Stimulated activated CD8-positive, alpha-beta memory T cell treated with anti-CD3 and anti-CD28 coated beads, Interleukin-7, amount 100 ng/mL, for 48 hours (primary cell): ENCODE measurements around the gene AP2M1.

ENCODE experiments used
- DNase-seq, 2 donors: peaks; one replicate each; pipeline ENCODE4 v3.0.0-alpha.2; 2020; ENCODE audit warnings: low read depth in 1 of 2; ENCODE audit errors: extremely low read depth in 1 of 2

The AP2M1 gene

GRCh38 chr3:184178521-184179138 lies 4.0 kb downstream of the AP2M1 start:
- no peak for DNase-seq

GRCh38 chr3:184180165-184180564 lies 5.5 kb downstream of the AP2M1 start:
- no peak for DNase-seq

GRCh38 chr3:184181596-184181995 lies 6.9 kb downstream of the AP2M1 start:
- no peak for DNase-seq

GRCh38 chr3:184183679-184184078 lies 9.0 kb downstream of the AP2M1 start:
- no peak for DNase-seq

GRCh38 chr3:184184546-184185230 lies 10.0 kb downstream of the AP2M1 start:
- no peak for DNase-seq

GRCh38 chr3:184185461-184186183 lies 11.0 kb downstream of the AP2M1 start:
- DNase-seq: peak; percentile 99 to 100

GRCh38 chr3:184186184-184186901 lies 11.7 kb downstream of the AP2M1 start, which contains the start of gene ABCF3:
ABCF3 (plus strand) TSS chr3:184186199; CDS start chr3:184186208, 9 bp downstream.
- no peak for DNase-seq

- DNase-seq: no peak
These were observed 12.2 kb downstream of the AP2M1 start for GRCh38 chr3:184186902-184187207.

- no peak for DNase-seq
These were observed 13.4 kb downstream of the AP2M1 start for GRCh38 chr3:184188080-184188479.

- no peak for DNase-seq
These were observed 14.8 kb downstream of the AP2M1 start for GRCh38 chr3:184189421-184189820.

GRCh38 chr3:184192889-184193288 lies 18.2 kb downstream of the AP2M1 start:
- no peak for DNase-seq

GRCh38 chr3:184193991-184194539 lies 19.4 kb downstream of the AP2M1 start:
- DNase-seq: no peak

- no peak for DNase-seq
These were observed 21.9 kb downstream of the AP2M1 start for GRCh38 chr3:184196536-184196935.

GRCh38 chr3:184198509-184198908 lies 23.9 kb downstream of the AP2M1 start:
- no peak for DNase-seq

- no peak for DNase-seq
These were observed 26.2 kb downstream of the AP2M1 start for GRCh38 chr3:184200825-184201224.

GRCh38 chr3:184203526-184203925 lies 28.9 kb downstream of the AP2M1 start:
- DNase-seq: no peak

- no peak for DNase-seq
These were observed 34.7 kb downstream of the AP2M1 start for GRCh38 chr3:184209146-184209923.

- DNase-seq: no peak
These were observed 36.6 kb downstream of the AP2M1 start for GRCh38 chr3:184211297-184211696.

- no peak for DNase-seq
These were observed 37.1 kb downstream of the AP2M1 start for GRCh38 chr3:184211718-184212117.

- no peak for DNase-seq
These were observed 44.2 kb downstream of the AP2M1 start for GRCh38 chr3:184218814-184219213.
